ELR (cell line): ENCODE data around the gene SDK1.
A peak's percentile ranks its signal among the peaks of the same experiment; 100 is the strongest.
"Not testable (repeated sequence)": the region's sequence is repeated elsewhere in the genome, so short reads cannot be mapped to it uniquely, and the experiment has no call there.

Experiments
- DNase-seq: peaks from one replicate; pipeline ENCODE4 v3.0.0-alpha.2; 2015; ENCODE audit warnings: low read depth

The SDK1 gene

GRCh38 chr7:3927446-3928110, 626.5 kb downstream of the SDK1 start:
- DNase-seq: no peak

- no peak for DNase-seq
These were observed 627.9 kb downstream of the SDK1 start for GRCh38 chr7:3928727-3929515.

- no peak for DNase-seq
These were observed 630.8 kb downstream of the SDK1 start for GRCh38 chr7:3931843-3932242.

- DNase-seq: no peak
These were observed 636.1 kb downstream of the SDK1 start for GRCh38 chr7:3937146-3937545.

GRCh38 chr7:3937605-3938004, 636.6 kb downstream of the SDK1 start:
- no peak for DNase-seq

- not testable (repeated sequence) for DNase-seq
These were observed 640.7 kb downstream of the SDK1 start for GRCh38 chr7:3941706-3942105.

GRCh38 chr7:3942276-3942675, 641.2 kb downstream of the SDK1 start:
- no peak for DNase-seq

GRCh38 chr7:3942816-3943745, 642.0 kb downstream of the SDK1 start:
- peak; percentile 2 for DNase-seq

- no peak for DNase-seq
These were observed 642.9 kb downstream of the SDK1 start for GRCh38 chr7:3943779-3944520.

GRCh38 chr7:3949242-3949640, 648.2 kb downstream of the SDK1 start:
- no peak for DNase-seq

- DNase-seq: no peak
These were observed 649.2 kb downstream of the SDK1 start for GRCh38 chr7:3950249-3950648.

- DNase-seq: no peak
These were observed 650.4 kb downstream of the SDK1 start for GRCh38 chr7:3951316-3952055.

GRCh38 chr7:3953133-3953532, 652.1 kb downstream of the SDK1 start:
- no peak for DNase-seq

GRCh38 chr7:3953946-3954345, 652.9 kb downstream of the SDK1 start:
- no peak for DNase-seq

- DNase-seq: no peak
These were observed 654.0 kb downstream of the SDK1 start for GRCh38 chr7:3955026-3955425.

- DNase-seq: peak; percentile 34
These were observed 655.0 kb downstream of the SDK1 start for GRCh38 chr7:3955751-3956696.

- DNase-seq: no peak
These were observed 655.9 kb downstream of the SDK1 start for GRCh38 chr7:3956949-3957348.

GRCh38 chr7:3957472-3958108, 656.5 kb downstream of the SDK1 start:
- DNase-seq: no peak

- no peak for DNase-seq
These were observed 657.0 kb downstream of the SDK1 start for GRCh38 chr7:3958109-3958483.

- no peak for DNase-seq
These were observed 658.3 kb downstream of the SDK1 start for GRCh38 chr7:3959364-3959763.
